H1 (cell line): Measurements from ENCODE around the gene SUSD6. TPM values are rescaled to one million over a fixed set of nuclear protein-coding genes. Genes with fewer than 3 reads are reported as not detected.

ENCODE experiments used
- ATF3 ChIP-seq: IDR thresholded peaks from 2 replicates; pipeline ENCODE4 v1.6.1; 2011; ENCODE audit warnings: low read depth, mild to moderate bottlenecking, low read length; ENCODE audit not compliant: insufficient read depth
- BRCA1 ChIP-seq: IDR thresholded peaks from 2 replicates; pipeline ENCODE4 v1.6.1; 2012; ENCODE audit warnings: low read depth, low read length, improper control_type of control experiment
- CBX5 ChIP-seq: fragments of 300-800, 300-1000 bp; sonication (generic); IDR thresholded peaks from 2 replicates; pipeline ENCODE4 v1.7.1; 2016; ENCODE audit warnings: antibody characterized with exemption, low read length, low read depth
- CBX8 ChIP-seq: fragments of 300-800, 300-1000 bp; sonication (generic); IDR thresholded peaks from 2 replicates; pipeline ENCODE4 v1.7.1; 2016; ENCODE audit warnings: low read depth, low read length, borderline replicate concordance
- CEBPB ChIP-seq: IDR thresholded peaks from 2 replicates; pipeline ENCODE4 v1.6.1; 2012; ENCODE audit warnings: low read depth, low read length
- EP300 ChIP-seq, 2 experiments: IDR thresholded peaks; 1 replicate in 1 of 2; 2 replicates in 1 of 2; pipeline ENCODE4 v1.6.1; 2011 to 2012; ENCODE audit warnings: low read depth in 2 of 2, low read length in 2 of 2, mild to moderate bottlenecking in 2 of 2, borderline replicate concordance in 1 of 2, inconsistent platforms in 1 of 2, moderate library complexity in 1 of 2
- GABPA ChIP-seq: IDR thresholded peaks from 2 replicates; pipeline ENCODE4 v1.6.1; 2011; ENCODE audit warnings: mild to moderate bottlenecking, low read length, moderate library complexity, borderline replicate concordance; ENCODE audit not compliant: insufficient read depth
- HDAC2 ChIP-seq, 2 experiments: fragments of 300-600 bp in 1 of 2; sonication (generic) in 1 of 2; IDR thresholded peaks; 2 replicates each; pipeline ENCODE4 v1.6.1; 2011 to 2012; ENCODE audit warnings: low read depth in 2 of 2, low read length in 2 of 2, mild to moderate bottlenecking in 2 of 2, moderate library complexity in 2 of 2, borderline replicate concordance in 1 of 2, inconsistent platforms in 1 of 2
- HDAC6 ChIP-seq: IDR thresholded peaks from one replicate; pipeline ENCODE4 v1.7.1; 2012; ENCODE audit warnings: low read depth, mild to moderate bottlenecking, inconsistent platforms, low read length, moderate library complexity
- JUND ChIP-seq: IDR thresholded peaks from 2 replicates; pipeline ENCODE4 v1.6.1; 2011; ENCODE audit warnings: mild to moderate bottlenecking, improper control_type of control experiment, low read length
- MAX ChIP-seq: IDR thresholded peaks from 2 replicates; pipeline ENCODE4 v1.6.1; 2012; ENCODE audit warnings: inconsistent platforms
- POLR2A ChIP-seq, 2 experiments: IDR thresholded peaks; 1 replicate in 1 of 2; 2 replicates in 1 of 2; pipeline ENCODE4 v1.6.1; 2011; ENCODE audit warnings: low read depth in 2 of 2, low read length in 2 of 2, mild to moderate bottlenecking in 2 of 2; ENCODE audit errors: control extremely low read depth in 1 of 2
- RNF2 ChIP-seq: fragments of 200-900, 300-1000 bp; sonication (generic); IDR thresholded peaks from 2 replicates; pipeline ENCODE4 v1.7.1; 2016; ENCODE audit warnings: borderline replicate concordance, low read depth, mild to moderate bottlenecking, antibody characterized with exemption, low read length; ENCODE audit not compliant: poor library complexity, severe bottlenecking; ENCODE audit errors: missing control alignments
- SAP30 ChIP-seq: fragments of 300-600 bp; sonication (generic); IDR thresholded peaks from 2 replicates; pipeline ENCODE4 v1.7.1; 2012; ENCODE audit warnings: low read length, moderate library complexity, mild to moderate bottlenecking, inconsistent platforms; ENCODE audit not compliant: insufficient read depth, insufficient replicate concordance
- SIN3A ChIP-seq, 2 experiments: IDR thresholded peaks in 1 of 2; conservative IDR thresholded peaks in 1 of 2; 2 replicates each; pipeline ENCODE4 v1.6.1; 2011 to 2012; ENCODE audit warnings: low read length in 2 of 2, improper control_type of control experiment in 1 of 2, low read depth in 1 of 2, mild to moderate bottlenecking in 1 of 2
- SIX5 ChIP-seq: IDR thresholded peaks from 2 replicates; pipeline ENCODE4 v1.6.1; 2011; ENCODE audit warnings: mild to moderate bottlenecking, low read depth, low read length
- SP4 ChIP-seq: IDR thresholded peaks from 2 replicates; pipeline ENCODE4 v1.6.1; 2012; ENCODE audit warnings: low read length, inconsistent platforms
- SRF ChIP-seq: IDR thresholded peaks from 2 replicates; pipeline ENCODE4 v1.6.1; 2011; ENCODE audit warnings: mild to moderate bottlenecking, low read depth, low read length, moderate library complexity
- SUZ12 ChIP-seq: fragments of 200-600 bp; sonication (generic); IDR thresholded peaks from 2 replicates; pipeline ENCODE4 v1.6.1; 2012; ENCODE audit warnings: mild to moderate bottlenecking, inconsistent platforms, low read length, moderate library complexity, mixed read lengths
- TCF12 ChIP-seq: IDR thresholded peaks from 2 replicates; pipeline ENCODE4 v1.6.1; 2011; ENCODE audit warnings: low read depth, mild to moderate bottlenecking, low read length
- USF2 ChIP-seq: IDR thresholded peaks from 2 replicates; pipeline ENCODE4 v1.6.1; 2011; ENCODE audit warnings: low read length, improper control_type of control experiment
- YY1 ChIP-seq: IDR thresholded peaks from 2 replicates; pipeline ENCODE4 v1.6.1; 2011; ENCODE audit warnings: low read depth, mild to moderate bottlenecking, low read length
- polyA plus RNA-seq, 7 experiments: library from polyadenylated mRNA; depleted of rRNA in 3 of 7; stranded (reverse) in 5 of 7; unstranded in 2 of 7; fragments of >200 nt in 5 of 7; fragments of 200-250 nt in 2 of 7; gene quantifications; 1 replicate in 5 of 7; 2 replicates in 1 of 7; 4 replicates in 1 of 7; pipeline versions ENCODE4 v1.2.1 to v1.2.3, GENCODE V29; 2011 to 2013; ENCODE audit warnings: missing spikeins in 2 of 7, mixed read lengths in 2 of 7
- total RNA-seq: library from RNA; stranded (reverse); fragmentation: NEBNext Ultra II Directional; extraction: Animal tissue kit (Norgen Biotek cat#: 25700); gene quantifications from 2 replicates; pipeline ENCODE4 v1.2.1, GENCODE V29; 2021

Gene SUSD6
- total and polyA plus RNA-seq, 2 of the 8 experiments (the other 6 are each of a cell fraction or from before 2014, with no cell fraction given) = 3.0 to 3.8 TPM

- TF ChIP-seq CBX8 (no peak), POLR2A (IDR thresholded peaks at IDR 0.05; ENCODE audit: control extremely low read depth in 1 of 2, low read depth in 2 of 2, low read length in 2 of 2) (no peak), TCF12 (no peak), HDAC2 (IDR thresholded peaks at IDR 0.05; ENCODE audit: borderline replicate concordance in 1 of 2, low read depth in 2 of 2, low read length in 2 of 2) (0 out of 4 replicates have a peak, but pooled peaks of 1 of the 2 experiments have one; percentile 40), CBX5 (no peak), GABPA (no peak; the same call in 1 of the 2 replicates), ATF3 (no peak), USF2 (no peak), RNF2 (no peak), SP4 (no peak), SRF (no peak; the same call in 1 of the 2 replicates), BRCA1 (no peak), SIX5 (no peak), JUND (no peak), SIN3A (conservative IDR thresholded peaks at IDR 0.05 in 1 of 2, IDR thresholded peaks at IDR 0.05 in 1 of 2; ENCODE audit: low read depth in 1 of 2, low read length in 2 of 2) (no peak), MAX (peak; percentile 79), CEBPB (no peak), YY1 (no peak), SAP30 (no peak), SUZ12 (peak; percentile 52), HDAC6 (no peak), EP300 (IDR thresholded peaks at IDR 0.05; ENCODE audit: borderline replicate concordance in 1 of 2, low read depth in 2 of 2, low read length in 2 of 2) (no peak)
Measured at GRCh38 chr14:69574263-69574953, 37.0 kb upstream of the SUSD6 start, which contains the start of gene CCDC177 (continued).
